Gastrocnemius medialis (tissue), 4 donors: Measurements from ENCODE around the gene PVALB. TPM values are rescaled to one million over a fixed set of nuclear protein-coding genes. Genes with fewer than 3 reads are reported as not detected.

Experiments
- ATAC-seq, 2 donors: fragments of 150-250 bp; one replicate each; pipeline ENCODE4 v1.9.1; 2016
- DNase-seq, 2 donors: peaks; one replicate each; pipeline ENCODE4 v3.0.0-alpha.2; 2019
- H3K27ac ChIP-seq, 4 donors: fragments of 200-600 bp; sonication (generic); 1 replicate in 1 of 4; 2 replicates in 3 of 4; pipeline ENCODE4 v1.5.1; 2016 to 2018; ENCODE audit warnings: mild to moderate bottlenecking in 2 of 4, moderate library complexity in 1 of 4
- H3K27me3 ChIP-seq, 3 donors: fragments of 200-600 bp; sonication (generic) in 2 of 3; 1 replicate in 1 of 3; 2 replicates in 2 of 3; pipeline versions ENCODE4 v1.5.1 to v1.6.0; 2016 to 2019; ENCODE audit warnings: mild to moderate bottlenecking in 1 of 3, moderate library complexity in 1 of 3
- H3K36me3 ChIP-seq, 2 donors: fragments of 200-600 bp; sonication (generic) in 1 of 2; one replicate each; pipeline ENCODE4 v1.5.1; 2017 to 2018
- H3K4me1 ChIP-seq, 2 donors: fragments of 200-600 bp; sonication (generic) in 1 of 2; one replicate each; pipeline ENCODE4 v1.5.1; 2016 to 2017; ENCODE audit warnings: mild to moderate bottlenecking in 2 of 2
- H3K4me3 ChIP-seq, 4 donors: fragments of 200-600 bp; sonication (generic) in 3 of 4; 1 replicate in 1 of 4; 2 replicates in 3 of 4; pipeline ENCODE4 v1.5.1; 2016 to 2019; ENCODE audit warnings: mild to moderate bottlenecking in 2 of 4
- H3K9me3 ChIP-seq, 3 donors: fragments of 200-600 bp; sonication (generic) in 2 of 3; 1 replicate in 1 of 3; 2 replicates in 2 of 3; pipeline ENCODE4 v1.5.1; 2016 to 2019
- POLR2A ChIP-seq, 2 donors: fragments of 450-650 bp; IDR thresholded peaks; one replicate each; pipeline ENCODE4 v1.6.1; 2017; ENCODE audit warnings: antibody characterized with exemption in 2 of 2, mild to moderate bottlenecking in 2 of 2, moderate library complexity in 2 of 2
- in situ Hi-C, 4 donors: fragments of 200-750 bp; cut with MboI; loops; one replicate each; pipeline versions ENCODE4 v1.15.0 to v1.8.0; 2017; ENCODE audit warnings: low sequenced_read_pairs in 4 of 4
- intact Hi-C: fragments of 100-400 bp; cut with DNase I; formaldehyde crosslinking; loops from one replicate; pipeline ENCODE4 v1.15.1; 2023; ENCODE audit warnings: low total_unique reads
- total RNA-seq, 4 donors: library from RNA; depleted of rRNA; stranded (reverse); fragments of >200 nt; gene quantifications; one replicate each; pipeline versions ENCODE4 v1.1.0 to v1.2.3, GENCODE V29; 2016
- TF ChIP-seq, protein P1 (sequence below), 5 experiments: fragments of 450-650 bp in 3 of 5; fragments of 200-600 bp in 2 of 5; sonication (generic) in 2 of 5; IDR thresholded peaks in 4 of 5; conservative IDR thresholded peaks in 1 of 5; 1 replicate in 4 of 5; 2 replicates in 1 of 5; pipeline ENCODE4 v1.5.1; 2016 to 2019; ENCODE audit warnings: antibody characterized with exemption in 5 of 5, mild to moderate bottlenecking in 3 of 5, moderate library complexity in 3 of 5

The PVALB gene
- total RNA-seq, 4 donors from 2014 or later = 1.2 to 4.1 TPM; not detected in 2

DNA sequence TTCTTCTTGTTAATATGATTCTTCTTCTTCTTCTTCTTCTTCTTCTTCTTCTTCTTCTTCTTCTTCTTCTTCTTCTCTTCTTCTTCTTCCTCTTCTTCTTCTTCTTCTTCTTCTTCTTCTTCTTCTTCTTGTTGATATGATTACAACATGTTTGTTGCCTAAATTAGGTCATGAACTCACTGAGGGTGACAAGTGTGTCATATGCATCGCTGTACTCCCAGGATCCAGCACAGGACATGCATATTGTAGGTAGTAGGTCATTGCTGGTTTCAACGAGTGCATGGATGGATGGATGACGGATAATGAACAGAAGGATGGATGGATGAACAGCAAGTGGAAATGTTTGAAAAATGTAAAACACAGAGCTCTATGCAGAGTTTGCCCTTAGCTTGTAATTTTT lies 14.9 kb upstream of the PVALB start:
- intact Hi-C loops (no loop called here), in situ Hi-C loops (no loop called here)
- TF ChIP-seq, protein P1, sequence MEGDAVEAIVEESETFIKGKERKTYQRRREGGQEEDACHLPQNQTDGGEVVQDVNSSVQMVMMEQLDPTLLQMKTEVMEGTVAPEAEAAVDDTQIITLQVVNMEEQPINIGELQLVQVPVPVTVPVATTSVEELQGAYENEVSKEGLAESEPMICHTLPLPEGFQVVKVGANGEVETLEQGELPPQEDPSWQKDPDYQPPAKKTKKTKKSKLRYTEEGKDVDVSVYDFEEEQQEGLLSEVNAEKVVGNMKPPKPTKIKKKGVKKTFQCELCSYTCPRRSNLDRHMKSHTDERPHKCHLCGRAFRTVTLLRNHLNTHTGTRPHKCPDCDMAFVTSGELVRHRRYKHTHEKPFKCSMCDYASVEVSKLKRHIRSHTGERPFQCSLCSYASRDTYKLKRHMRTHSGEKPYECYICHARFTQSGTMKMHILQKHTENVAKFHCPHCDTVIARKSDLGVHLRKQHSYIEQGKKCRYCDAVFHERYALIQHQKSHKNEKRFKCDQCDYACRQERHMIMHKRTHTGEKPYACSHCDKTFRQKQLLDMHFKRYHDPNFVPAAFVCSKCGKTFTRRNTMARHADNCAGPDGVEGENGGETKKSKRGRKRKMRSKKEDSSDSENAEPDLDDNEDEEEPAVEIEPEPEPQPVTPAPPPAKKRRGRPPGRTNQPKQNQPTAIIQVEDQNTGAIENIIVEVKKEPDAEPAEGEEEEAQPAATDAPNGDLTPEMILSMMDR (IDR thresholded peaks at IDR 0.05 in 4 of 5, conservative IDR thresholded peaks at IDR 0.05 in 1 of 5) = no peak
- no peak for TF ChIP-seq POLR2A (IDR thresholded peaks at IDR 0.05)

DNA sequence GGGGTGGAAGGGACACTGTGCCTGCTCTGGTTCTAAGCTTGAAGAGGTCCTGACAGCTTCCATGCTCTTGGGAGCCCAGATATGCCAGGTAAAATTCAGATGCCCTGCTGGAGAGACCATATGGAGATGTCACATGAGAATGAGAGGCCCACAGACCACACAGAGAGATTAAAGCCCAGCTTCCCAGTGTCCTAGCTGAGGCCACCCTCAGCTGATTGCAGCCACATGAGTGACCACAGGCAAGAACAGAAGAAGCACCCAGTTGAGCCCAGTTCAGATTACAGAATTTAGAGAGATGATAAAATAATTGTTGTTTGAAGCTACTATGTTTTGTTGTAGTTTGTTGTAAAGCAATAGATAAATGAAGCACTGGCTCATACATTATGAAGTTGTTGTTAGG lies 14.4 kb upstream of the PVALB start:
- in situ Hi-C loops (no loop called here), intact Hi-C loops (no loop called here)
- DNase-seq (no peak), ATAC-seq (no peak)
- Histone ChIP-seq H3K27me3 (peaks cover 0 to 7% (median 0%) of the 10 kb centered on the region in 3 donors), H3K4me3 (no peak overlapping the region), H3K4me1 (no peaks in the 10 kb centered on the region), H3K9me3 (no peaks in the 10 kb centered on the region), H3K36me3 (no peaks in the 10 kb centered on the region), H3K27ac (no peak overlapping the region)
- TF ChIP-seq, protein P1 (IDR thresholded peaks at IDR 0.05 in 4 of 5, conservative IDR thresholded peaks at IDR 0.05 in 1 of 5) = no peak
- TF ChIP-seq POLR2A (IDR thresholded peaks at IDR 0.05) = no peak

More for the DNA sequence above, 14.9 kb upstream of the PVALB start:
- ATAC-seq (no peak), DNase-seq (no peak)
- no peaks in the 10 kb centered on the region for H3K36me3 ChIP-seq
- no peaks in the 10 kb centered on the region for H3K4me1 ChIP-seq
- peaks cover 0 to 8% (median 0%) of the 10 kb centered on the region in 3 donors for H3K27me3 ChIP-seq
- no peak overlapping the region for H3K27ac ChIP-seq
- H3K4me3 ChIP-seq = no peak overlapping the region
- H3K9me3 ChIP-seq = no peaks in the 10 kb centered on the region

DNA sequence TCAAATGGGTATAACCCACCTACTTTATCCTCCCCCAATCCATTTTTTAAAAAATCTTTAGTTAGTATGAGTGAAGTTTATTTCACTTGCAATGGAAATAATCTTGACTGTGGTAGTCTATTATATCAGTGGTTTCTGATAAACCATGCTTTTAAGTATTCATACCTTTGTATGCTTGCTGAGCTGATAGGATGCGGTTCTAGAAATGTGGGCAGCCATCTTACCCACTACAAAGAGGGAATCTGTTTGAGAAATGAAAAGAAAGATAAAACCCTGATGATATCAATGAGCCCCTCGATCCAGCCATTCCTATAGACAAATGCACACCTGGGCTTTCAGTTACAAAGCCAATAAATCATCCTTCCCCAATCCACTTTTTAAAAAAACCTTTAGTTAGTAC lies 13.8 kb upstream of the PVALB start:
- peaks cover 0 to 1% (median 0%) of the 10 kb centered on the region in 3 donors for H3K27me3 ChIP-seq
- intact Hi-C loops = no loop called here
- H3K36me3 ChIP-seq = no peaks in the 10 kb centered on the region
- no peaks in the 10 kb centered on the region for H3K4me1 ChIP-seq
- H3K4me3 ChIP-seq = no peak overlapping the region
- H3K9me3 ChIP-seq = no peaks in the 10 kb centered on the region
- TF ChIP-seq POLR2A (IDR thresholded peaks at IDR 0.05) = no peak
- TF ChIP-seq, protein P1 (IDR thresholded peaks at IDR 0.05 in 4 of 5, conservative IDR thresholded peaks at IDR 0.05 in 1 of 5) = no peak
- DNase-seq (no peak), ATAC-seq (no peak)
- in situ Hi-C loops = no loop called here
- no peak overlapping the region for H3K27ac ChIP-seq

DNA sequence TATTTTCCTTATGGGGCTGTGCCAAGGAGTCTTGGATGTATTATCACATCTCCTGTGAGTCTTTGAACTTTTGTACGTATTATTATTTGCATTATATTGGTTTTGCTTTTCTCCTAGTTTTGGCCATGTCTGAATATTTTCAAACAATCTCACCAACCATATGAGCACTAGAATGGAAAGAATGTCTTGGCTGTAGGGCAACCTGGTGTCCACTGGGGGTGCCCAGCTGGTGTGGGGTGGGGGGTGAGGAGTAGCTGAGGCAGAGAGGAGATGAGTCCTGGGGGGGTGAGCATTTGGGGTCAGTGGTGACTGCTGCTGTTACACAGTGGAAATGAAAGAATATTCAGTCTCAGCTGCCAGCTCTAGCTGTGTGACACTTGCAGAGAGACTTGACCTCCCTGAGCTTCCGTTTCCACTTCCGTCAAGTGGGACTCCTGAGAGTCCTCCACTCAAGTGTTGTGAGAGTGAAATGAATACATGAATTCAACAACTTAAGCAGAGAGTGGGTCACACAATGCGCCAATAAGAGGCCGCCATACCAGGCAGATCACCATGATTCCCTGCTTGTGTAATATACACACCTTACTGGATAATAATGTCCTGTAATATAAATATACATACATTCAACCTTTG lies 12.7 kb upstream of the PVALB start:
- no peak overlapping the region for H3K4me3 ChIP-seq
- H3K27ac ChIP-seq = no peak overlapping the region
- no peak for TF ChIP-seq POLR2A (IDR thresholded peaks at IDR 0.05)
- TF ChIP-seq, protein P1 (IDR thresholded peaks at IDR 0.05 in 4 of 5, conservative IDR thresholded peaks at IDR 0.05 in 1 of 5) = no peak
- DNase-seq (no peak), ATAC-seq (no peak)
- intact Hi-C loops = no loop called here
- peaks cover 0 to 2% (median 0%) of the 10 kb centered on the region in 3 donors for H3K27me3 ChIP-seq
- no peaks in the 10 kb centered on the region for H3K9me3 ChIP-seq
- H3K4me1 ChIP-seq = no peaks in the 10 kb centered on the region
- H3K36me3 ChIP-seq = no peaks in the 10 kb centered on the region
- in situ Hi-C loops = no loop called here

DNA sequence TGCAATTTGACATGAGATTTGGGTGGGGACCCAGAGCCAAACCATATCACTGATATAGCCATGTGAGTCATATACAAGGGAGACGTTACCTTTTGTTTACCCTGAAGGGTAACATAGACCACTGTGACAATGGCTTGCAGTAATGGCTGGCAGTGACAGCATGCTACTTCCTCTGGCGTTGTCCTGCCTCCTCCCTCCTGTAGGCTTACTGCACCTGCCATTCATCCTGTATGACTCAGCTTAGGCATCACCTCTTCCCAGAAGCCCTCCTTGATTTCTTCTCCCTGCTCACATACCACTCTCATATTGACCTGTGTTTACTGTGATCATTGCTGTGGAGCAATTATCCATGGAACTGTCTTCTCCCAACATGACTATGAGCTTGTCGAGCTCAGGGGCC lies 12.0 kb upstream of the PVALB start:
- Histone ChIP-seq H3K27ac (no peak overlapping the region), H3K36me3 (no peaks in the 10 kb centered on the region), H3K4me3 (no peak overlapping the region), H3K9me3 (no peaks in the 10 kb centered on the region), H3K27me3 (peaks cover 0 to 8% (median 0%) of the 10 kb centered on the region in 3 donors), H3K4me1 (no peaks in the 10 kb centered on the region)
- no peak for ATAC-seq
- DNase-seq = no peak
- in situ Hi-C loops = no loop called here
- no peak for TF ChIP-seq POLR2A (IDR thresholded peaks at IDR 0.05)
- TF ChIP-seq, protein P1 (IDR thresholded peaks at IDR 0.05 in 4 of 5, conservative IDR thresholded peaks at IDR 0.05 in 1 of 5) = no peak
- intact Hi-C loops = no loop called here
